Measurements from ENCODE around the gene SUCLG2. TPM values are rescaled to one million over a fixed set of nuclear protein-coding genes. Genes with fewer than 3 reads are reported as not detected.

Gene SUCLG2
- total RNA-seq, 3 donors from 2014 or later (not counting 1 experiment from before 2014, with no cell fraction given), result 43.6 to 55.8 (median 49.9) TPM

GRCh38 chr3:67522081-67522480, 132.3 kb downstream of the SUCLG2 start:
- intact Hi-C loops (cut with micrococcal nuclease), result no loop called here
- TF ChIP-seq CTCF (IDR thresholded peaks at IDR 0.05), result no peak
- Histone ChIP-seq H3K27me3 (ENCODE audit: control insufficient read depth, insufficient read depth, low read length) (no peaks in the 10 kb centered on the region), H3K9me3 (ENCODE audit: control insufficient read depth, insufficient read depth, low read length) (no peaks in the 10 kb centered on the region), H3K27ac (ENCODE audit: low read length) (no peak overlapping the region), H3K36me3 (ENCODE audit: control insufficient read depth, insufficient read depth, low read length) (peaks cover 25% of the 10 kb centered on the region), H3K4me1 (ENCODE audit: control insufficient read depth, insufficient read depth, low read length) (no peaks in the 10 kb centered on the region), H3K4me3 (ENCODE audit: low read length) (no peak overlapping the region)
- no peak for ATAC-seq
- no peaks in the 10 kb centered on the region for H3K27me3 Mint-ChIP-seq (ENCODE audit: low read depth in 2 of 2)
- no peaks in the 10 kb centered on the region for H3K9me3 Mint-ChIP-seq
- H3K4me1 Mint-ChIP-seq, result peaks cover 0 to 9% of the 10 kb centered on the region in 2 donors
- no peak for DNase-seq
- no peak overlapping the region for H3K4me3 Mint-ChIP-seq
- WGBS (ENCODE audit: insufficient coverage), result 92% methylated on average over 4 of the region's 4 CpGs
- H3K27ac Mint-ChIP-seq, result no peak overlapping the region
- H3K36me3 Mint-ChIP-seq, result peaks cover 17% of the 10 kb centered on the region

- no peak overlapping the region for H3K27ac ChIP-seq (ENCODE audit: low read length)
- DNase-seq (no peak), ATAC-seq (no peak)
- H3K4me3 Mint-ChIP-seq, result no peak overlapping the region
- no peaks in the 10 kb centered on the region for H3K9me3 Mint-ChIP-seq
- no peaks in the 10 kb centered on the region for H3K27me3 ChIP-seq (ENCODE audit: control insufficient read depth, insufficient read depth, low read length)
- intact Hi-C loops (cut with micrococcal nuclease), result no loop called here
- H3K27ac Mint-ChIP-seq, result no peak overlapping the region
- no peak for TF ChIP-seq CTCF (IDR thresholded peaks at IDR 0.05)
- H3K4me1 ChIP-seq (ENCODE audit: control insufficient read depth, insufficient read depth, low read length), result no peaks in the 10 kb centered on the region
- H3K4me1 Mint-ChIP-seq, result peaks cover 0 to 9% of the 10 kb centered on the region in 2 donors
- no peak overlapping the region for H3K4me3 ChIP-seq (ENCODE audit: low read length)
- 62% methylated on average over 3 of the region's 5 CpGs for WGBS (ENCODE audit: insufficient coverage)
- no peaks in the 10 kb centered on the region for H3K27me3 Mint-ChIP-seq (ENCODE audit: low read depth in 2 of 2)
- H3K36me3 Mint-ChIP-seq, result peaks cover 9% of the 10 kb centered on the region
- no peaks in the 10 kb centered on the region for H3K9me3 ChIP-seq (ENCODE audit: control insufficient read depth, insufficient read depth, low read length)
- peaks cover 24% of the 10 kb centered on the region for H3K36me3 ChIP-seq (ENCODE audit: control insufficient read depth, insufficient read depth, low read length)
Measured at GRCh38 chr3:67521053-67521646, 133.3 kb downstream of the SUCLG2 start.

GRCh38 chr3:67518236-67518635, 136.2 kb downstream of the SUCLG2 start:
- no peaks in the 10 kb centered on the region for H3K4me1 Mint-ChIP-seq
- DNase-seq (no peak), ATAC-seq (no peak)
- no peak for TF ChIP-seq CTCF (IDR thresholded peaks at IDR 0.05)
- 96% methylated on average over 3 of the region's 4 CpGs for WGBS (ENCODE audit: insufficient coverage)
- H3K36me3 Mint-ChIP-seq, result no peaks in the 10 kb centered on the region
- H3K36me3 ChIP-seq (ENCODE audit: control insufficient read depth, insufficient read depth, low read length), result peaks cover 24% of the 10 kb centered on the region
- no peaks in the 10 kb centered on the region for H3K4me1 ChIP-seq (ENCODE audit: control insufficient read depth, insufficient read depth, low read length)
- no peaks in the 10 kb centered on the region for H3K27me3 Mint-ChIP-seq (ENCODE audit: low read depth in 2 of 2)
- H3K27me3 ChIP-seq (ENCODE audit: control insufficient read depth, insufficient read depth, low read length), result no peaks in the 10 kb centered on the region
- H3K27ac ChIP-seq (ENCODE audit: low read length), result no peak overlapping the region
- no peak overlapping the region for H3K4me3 ChIP-seq (ENCODE audit: low read length)
- intact Hi-C loops (cut with micrococcal nuclease), result no loop called here
- no peak overlapping the region for H3K4me3 Mint-ChIP-seq
- no peak overlapping the region for H3K27ac Mint-ChIP-seq
- no peaks in the 10 kb centered on the region for H3K9me3 Mint-ChIP-seq
- no peaks in the 10 kb centered on the region for H3K9me3 ChIP-seq (ENCODE audit: control insufficient read depth, insufficient read depth, low read length)

- intact Hi-C loops (cut with micrococcal nuclease), result no loop called here
- WGBS (ENCODE audit: insufficient coverage), result 91% methylated on average over 2 of the region's 2 CpGs
- no peaks in the 10 kb centered on the region for H3K9me3 ChIP-seq (ENCODE audit: control insufficient read depth, insufficient read depth, low read length)
- DNase-seq (no peak), ATAC-seq (no peak)
- H3K27ac ChIP-seq (ENCODE audit: low read length), result no peak overlapping the region
- Mint-ChIP-seq H3K27me3 (ENCODE audit: low read depth in 2 of 2) (no peaks in the 10 kb centered on the region), H3K4me1 (no peaks in the 10 kb centered on the region), H3K4me3 (no peak overlapping the region), H3K36me3 (no peaks in the 10 kb centered on the region), H3K9me3 (no peaks in the 10 kb centered on the region), H3K27ac (no peak overlapping the region)
- H3K4me1 ChIP-seq (ENCODE audit: control insufficient read depth, insufficient read depth, low read length), result no peaks in the 10 kb centered on the region
- no peak for TF ChIP-seq CTCF (IDR thresholded peaks at IDR 0.05)
- peaks cover 22% of the 10 kb centered on the region for H3K36me3 ChIP-seq (ENCODE audit: control insufficient read depth, insufficient read depth, low read length)
- H3K27me3 ChIP-seq (ENCODE audit: control insufficient read depth, insufficient read depth, low read length), result no peaks in the 10 kb centered on the region
- no peak overlapping the region for H3K4me3 ChIP-seq (ENCODE audit: low read length)
Measured at GRCh38 chr3:67517781-67518180, 136.6 kb downstream of the SUCLG2 start.

Data from natural killer cell (primary cell).